GM10266 (cell line): ENCODE results near the gene SLC9A9.

Source experiments
- DNase-seq: peaks from one replicate; pipeline ENCODE4 v3.0.0; 2012; ENCODE audit errors: extremely low spot score
- TF ChIP-seq, protein P1 (sequence below): IDR thresholded peaks from 2 replicates; pipeline ENCODE4 v1.5.1; 2012; ENCODE audit warnings: mild to moderate bottlenecking, low read depth; ENCODE audit not compliant: control insufficient read depth, insufficient read depth; ENCODE audit errors: missing control alignments

The SLC9A9 gene

DNA sequence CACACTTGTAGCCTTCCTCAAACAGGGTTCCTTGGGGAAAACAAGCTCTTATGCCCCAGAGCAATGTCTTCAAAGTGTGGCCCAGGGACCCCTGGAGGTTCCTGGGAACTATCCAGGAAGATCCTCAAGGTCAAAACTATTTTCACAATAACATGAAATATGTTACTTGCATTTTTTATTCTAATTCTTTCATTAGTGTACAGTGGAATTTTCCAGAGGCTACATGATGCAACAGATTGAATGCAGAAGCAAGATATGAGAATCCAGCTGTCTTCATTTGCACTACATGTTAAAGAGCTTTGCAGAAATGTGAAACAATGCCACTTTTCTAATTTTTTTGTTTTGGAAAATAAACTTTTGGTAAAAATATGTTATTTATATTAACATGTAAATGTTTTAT is 190.9 kb downstream of the SLC9A9 start:
- TF ChIP-seq, protein P1, sequence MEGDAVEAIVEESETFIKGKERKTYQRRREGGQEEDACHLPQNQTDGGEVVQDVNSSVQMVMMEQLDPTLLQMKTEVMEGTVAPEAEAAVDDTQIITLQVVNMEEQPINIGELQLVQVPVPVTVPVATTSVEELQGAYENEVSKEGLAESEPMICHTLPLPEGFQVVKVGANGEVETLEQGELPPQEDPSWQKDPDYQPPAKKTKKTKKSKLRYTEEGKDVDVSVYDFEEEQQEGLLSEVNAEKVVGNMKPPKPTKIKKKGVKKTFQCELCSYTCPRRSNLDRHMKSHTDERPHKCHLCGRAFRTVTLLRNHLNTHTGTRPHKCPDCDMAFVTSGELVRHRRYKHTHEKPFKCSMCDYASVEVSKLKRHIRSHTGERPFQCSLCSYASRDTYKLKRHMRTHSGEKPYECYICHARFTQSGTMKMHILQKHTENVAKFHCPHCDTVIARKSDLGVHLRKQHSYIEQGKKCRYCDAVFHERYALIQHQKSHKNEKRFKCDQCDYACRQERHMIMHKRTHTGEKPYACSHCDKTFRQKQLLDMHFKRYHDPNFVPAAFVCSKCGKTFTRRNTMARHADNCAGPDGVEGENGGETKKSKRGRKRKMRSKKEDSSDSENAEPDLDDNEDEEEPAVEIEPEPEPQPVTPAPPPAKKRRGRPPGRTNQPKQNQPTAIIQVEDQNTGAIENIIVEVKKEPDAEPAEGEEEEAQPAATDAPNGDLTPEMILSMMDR, result no peak
- no peak for DNase-seq

DNA sequence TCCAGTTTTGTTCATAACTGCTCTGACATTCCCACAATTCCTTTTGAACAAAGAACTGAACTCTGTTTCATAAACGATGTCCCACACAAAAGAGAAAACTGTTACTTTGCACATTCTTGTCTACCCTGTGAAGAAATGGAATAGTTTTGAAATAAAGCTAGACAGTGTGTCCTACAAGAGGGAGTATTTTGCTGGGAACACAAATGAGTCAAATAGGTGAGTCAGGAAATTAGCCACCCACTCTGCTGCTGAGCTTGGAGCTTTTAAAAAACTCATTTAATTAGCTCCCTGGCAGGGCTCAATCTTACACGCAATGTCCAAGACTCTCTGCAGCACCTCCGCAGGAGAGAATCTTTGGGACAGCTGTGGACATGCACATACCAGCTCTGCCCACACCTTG is 193.4 kb downstream of the SLC9A9 start:
- DNase-seq, result no peak
- TF ChIP-seq, protein P1, result no peak

DNA sequence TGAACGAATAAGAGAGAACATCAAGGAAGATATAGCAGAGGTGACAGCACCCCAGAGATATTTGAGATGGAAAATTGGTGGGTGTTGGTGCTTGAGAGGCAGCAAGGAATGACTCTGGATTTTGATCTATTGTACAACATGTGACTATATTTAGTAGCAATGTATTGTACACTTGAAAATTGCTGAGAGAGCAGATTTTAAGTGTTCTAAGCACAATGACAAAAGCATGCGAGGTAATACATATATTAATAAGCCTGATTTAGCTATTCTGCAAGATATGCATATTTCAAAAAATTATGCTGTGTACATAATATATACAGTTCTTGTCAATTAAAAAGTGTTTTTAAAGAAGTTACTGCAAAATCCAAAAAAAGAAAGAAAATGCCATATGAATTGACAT is 194.3 kb downstream of the SLC9A9 start:
- TF ChIP-seq, protein P1, result no peak
- DNase-seq, result no peak

DNA sequence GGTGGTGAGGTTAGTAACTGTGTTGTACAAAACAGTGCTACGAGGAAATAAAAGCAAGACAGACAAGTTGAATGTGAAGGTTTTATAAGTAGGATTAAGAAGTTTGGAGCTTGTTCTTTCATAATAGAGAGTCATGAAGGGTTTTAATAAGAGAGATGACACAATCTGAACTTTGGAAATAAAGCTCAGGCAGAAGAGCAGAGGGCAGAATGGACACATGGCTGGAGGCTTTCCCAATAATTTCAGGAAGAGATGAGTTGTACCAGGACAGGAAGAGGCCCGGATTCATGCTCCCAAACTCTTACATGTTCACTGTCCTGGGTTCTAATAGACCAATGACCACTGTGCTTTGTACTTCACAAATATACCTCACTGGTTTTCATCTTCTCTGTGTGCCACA is 194.8 kb downstream of the SLC9A9 start:
- no peak for DNase-seq
- TF ChIP-seq, protein P1, result no peak

DNA sequence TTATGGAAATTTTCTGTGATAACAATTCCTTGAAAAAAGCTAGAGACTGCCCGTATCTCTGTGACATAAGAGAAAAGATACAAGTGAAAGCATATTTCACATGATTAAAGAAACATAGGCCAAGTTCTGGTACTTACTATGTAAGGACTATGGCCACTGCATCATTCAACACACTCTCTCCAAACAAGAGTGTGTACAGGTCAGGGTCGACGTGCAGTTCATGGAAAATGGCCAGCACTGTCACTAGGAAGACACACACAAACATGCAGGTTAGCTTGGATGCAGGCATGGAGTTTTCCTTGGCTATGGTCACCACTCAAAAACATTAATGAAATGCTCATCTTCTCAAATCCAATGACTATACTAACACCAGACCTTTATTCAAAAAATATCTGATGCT is 196.2 kb downstream of the SLC9A9 start:
- DNase-seq, result no peak
- TF ChIP-seq, protein P1, result no peak

DNA sequence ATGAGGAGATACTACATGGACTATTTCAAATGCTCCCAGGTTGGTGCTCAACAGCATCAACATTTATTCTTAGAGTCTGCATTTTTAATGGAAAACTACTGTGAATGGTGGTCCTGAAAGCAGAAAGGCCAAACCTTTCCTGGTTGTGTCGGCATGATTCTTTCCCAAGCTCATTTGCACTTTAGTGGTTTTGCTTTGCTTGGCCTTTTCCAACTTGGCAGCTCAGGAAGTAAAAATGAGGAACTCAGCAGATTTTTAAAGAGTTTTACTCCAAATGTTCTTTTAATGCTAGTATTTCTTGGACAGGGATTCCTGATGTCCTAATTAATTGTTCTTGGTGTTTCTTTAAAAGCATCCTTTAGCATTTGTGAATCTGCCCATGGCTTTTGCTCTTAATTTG is 197.4 kb downstream of the SLC9A9 start:
- DNase-seq, result no peak
- TF ChIP-seq, protein P1, result no peak

DNA sequence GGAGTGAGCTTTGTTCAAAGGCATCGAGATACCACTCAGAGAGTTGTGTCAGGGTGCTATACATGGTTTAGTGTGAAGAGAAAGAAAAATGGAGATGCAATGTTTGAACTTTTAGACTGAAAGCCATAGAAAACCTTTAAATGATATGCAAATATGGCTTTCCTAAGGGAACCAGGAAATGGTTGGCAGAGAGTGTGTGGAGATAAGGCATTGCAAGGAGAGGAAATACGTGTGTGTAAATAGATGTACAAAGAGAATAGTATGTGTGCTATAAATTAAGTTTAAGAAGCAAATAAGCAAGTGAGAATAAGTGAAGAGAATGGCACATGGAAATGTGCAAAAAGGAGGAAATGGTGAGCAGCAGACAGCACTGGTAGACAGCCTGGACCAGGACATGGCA is 198.1 kb downstream of the SLC9A9 start:
- TF ChIP-seq, protein P1, result no peak
- DNase-seq, result no peak
